DND-41 (cell line): Measurements from ENCODE around the gene SLC24A4.

ENCODE experiments used
- ATAC-seq: fragments of 200-7000 bp; cut with Tn5 transposase; 3 replicates; pipeline ENCODE4 v1.9.1; 2021; ENCODE audit warnings: low read depth; ENCODE audit not compliant: insufficient read depth
- DNase-seq: peaks from one replicate; pipeline ENCODE4 v3.0.0-alpha.2; 2020
- H2AFZ ChIP-seq: 2 replicates; pipeline ENCODE4 v1.6.0; 2012; ENCODE audit warnings: low read depth, low read length
- H3K27ac ChIP-seq: 2 replicates; pipeline ENCODE4 v1.5.1; 2012; ENCODE audit warnings: low read length, inconsistent platforms
- H3K27me3 ChIP-seq: fragments of 200-600 bp; sonication (generic); 2 replicates; pipeline ENCODE4 v1.6.0; 2012; ENCODE audit warnings: low read length, mild to moderate bottlenecking, inconsistent platforms; ENCODE audit not compliant: insufficient read depth, poor library complexity
- H3K36me3 ChIP-seq: 2 replicates; pipeline ENCODE4 v1.5.1; 2012; ENCODE audit warnings: low read length, inconsistent platforms; ENCODE audit not compliant: insufficient read depth
- H3K4me1 ChIP-seq: 2 replicates; pipeline ENCODE4 v1.5.1; 2012; ENCODE audit warnings: mild to moderate bottlenecking, low read length; ENCODE audit not compliant: insufficient read depth
- H3K4me2 ChIP-seq: 2 replicates; pipeline ENCODE4 v1.6.0; 2012; ENCODE audit warnings: mild to moderate bottlenecking, moderate library complexity, low read length, inconsistent platforms; ENCODE audit not compliant: insufficient read depth
- H3K4me3 ChIP-seq, 2 experiments: fragments of 200-600 bp in 1 of 2; shearing (Covaris generic) in 1 of 2; 2 replicates each; pipeline ENCODE4 v1.5.1; 2012 to 2016; ENCODE audit warnings: inconsistent platforms in 2 of 2, low read length in 2 of 2, mild to moderate bottlenecking in 2 of 2, low read depth in 1 of 2, moderate library complexity in 1 of 2
- H3K79me2 ChIP-seq: 2 replicates; pipeline ENCODE4 v1.6.0; 2012; ENCODE audit warnings: low read length, inconsistent platforms; ENCODE audit not compliant: insufficient read depth
- H3K9ac ChIP-seq: 2 replicates; pipeline ENCODE4 v1.6.0; 2012; ENCODE audit warnings: low read depth, mild to moderate bottlenecking, inconsistent platforms, low read length, moderate library complexity
- H3K9me3 ChIP-seq: 2 replicates; pipeline ENCODE4 v1.5.1; 2012; ENCODE audit warnings: low read length, moderate library complexity, mild to moderate bottlenecking, inconsistent platforms; ENCODE audit not compliant: insufficient read depth, severe bottlenecking
- H4K20me1 ChIP-seq: 2 replicates; pipeline ENCODE4 v1.6.0; 2012; ENCODE audit warnings: low read length; ENCODE audit not compliant: insufficient read depth
- CTCF ChIP-seq: IDR thresholded peaks from 2 replicates; pipeline ENCODE4 v1.5.1; 2012; ENCODE audit warnings: borderline replicate concordance, low read length, moderate library complexity, mild to moderate bottlenecking; ENCODE audit not compliant: poor library complexity, severe bottlenecking; ENCODE audit errors: extremely low read depth
- EZH2 ChIP-seq: IDR thresholded peaks from 3 replicates; pipeline ENCODE4 v1.6.1; 2012; ENCODE audit warnings: borderline replicate concordance, low read depth, mild to moderate bottlenecking, moderate library complexity, low read length, inconsistent platforms; ENCODE audit not compliant: severe bottlenecking

SLC24A4 gene

GRCh38 chr14:92404421-92404820 is 81.5 kb downstream of the SLC24A4 start:
- H3K9ac ChIP-seq = no peak overlapping the region
- H3K4me3 ChIP-seq = no peak overlapping the region
- no peak overlapping the region for H2AFZ ChIP-seq
- ATAC-seq (no peak), DNase-seq (no peak)
- no peak overlapping the region for H3K4me2 ChIP-seq
- no peaks in the 10 kb centered on the region for H3K4me1 ChIP-seq
- H4K20me1 ChIP-seq = no peaks in the 10 kb centered on the region
- TF ChIP-seq CTCF (no peak), EZH2 (no peak)
- H3K36me3 ChIP-seq = no peaks in the 10 kb centered on the region
- no peaks in the 10 kb centered on the region for H3K79me2 ChIP-seq
- peaks cover 7% of the 10 kb centered on the region for H3K9me3 ChIP-seq
- H3K27me3 ChIP-seq = no peaks in the 10 kb centered on the region
- no peak overlapping the region for H3K27ac ChIP-seq

GRCh38 chr14:92404938-92405337 is 82.0 kb downstream of the SLC24A4 start:
- no peaks in the 10 kb centered on the region for H3K27me3 ChIP-seq
- H4K20me1 ChIP-seq = no peaks in the 10 kb centered on the region

GRCh38 chr14:92407410-92407809 is 84.4 kb downstream of the SLC24A4 start:
- Histone ChIP-seq H3K27ac (no peak overlapping the region), H3K36me3 (no peaks in the 10 kb centered on the region), H2AFZ (no peak overlapping the region), H3K9ac (no peak overlapping the region), H4K20me1 (no peaks in the 10 kb centered on the region), H3K4me3 (no peak overlapping the region), H3K27me3 (no peaks in the 10 kb centered on the region), H3K4me2 (no peak overlapping the region), H3K9me3 (peaks cover 7% of the 10 kb centered on the region), H3K79me2 (no peaks in the 10 kb centered on the region), H3K4me1 (no peaks in the 10 kb centered on the region)
- no peak for DNase-seq
- TF ChIP-seq EZH2 (no peak), CTCF (no peak)
- ATAC-seq = no peak

More at GRCh38 chr14:92404938-92405337, 82.0 kb downstream of the SLC24A4 start:
- no peak overlapping the region for H3K9ac ChIP-seq
- no peak overlapping the region for H3K27ac ChIP-seq
- no peak for TF ChIP-seq EZH2
- TF ChIP-seq CTCF = no peak
- no peak overlapping the region for H3K4me3 ChIP-seq
- H2AFZ ChIP-seq = no peak overlapping the region
- no peaks in the 10 kb centered on the region for H3K4me1 ChIP-seq
- ATAC-seq (no peak), DNase-seq (no peak)
- no peak overlapping the region for H3K4me2 ChIP-seq
- H3K36me3 ChIP-seq = no peaks in the 10 kb centered on the region
- H3K79me2 ChIP-seq = no peaks in the 10 kb centered on the region
- H3K9me3 ChIP-seq = peaks cover 7% of the 10 kb centered on the region

GRCh38 chr14:92409043-92409442 is 86.1 kb downstream of the SLC24A4 start:
- Histone ChIP-seq H3K36me3 (no peaks in the 10 kb centered on the region), H3K9me3 (peaks cover 7% of the 10 kb centered on the region), H4K20me1 (no peaks in the 10 kb centered on the region), H3K4me1 (no peaks in the 10 kb centered on the region), H3K4me2 (no peak overlapping the region), H2AFZ (no peak overlapping the region), H3K9ac (no peak overlapping the region), H3K4me3 (no peak overlapping the region), H3K27me3 (peaks cover 3% of the 10 kb centered on the region), H3K27ac (no peak overlapping the region), H3K79me2 (no peaks in the 10 kb centered on the region)
- ATAC-seq (no peak), DNase-seq (no peak)
- no peak for TF ChIP-seq EZH2
- no peak for TF ChIP-seq CTCF
